ENCODE measurements around the gene HOXA11.

- TF ChIP-seq CTCF (IDR thresholded peaks at IDR 0.05; ENCODE audit: low read length), result no peak
- TF ChIP-seq EZH2 (IDR thresholded peaks at IDR 0.05; ENCODE audit: borderline replicate concordance, low read length), result no peak
These were observed 1.2 kb downstream of the HOXA11 start for GRCh38 chr7:27183682-27184336.

Data from OCI-LY1 (cell line).